ENCODE measurements around the gene PRDM11. TPM values are rescaled to one million over a fixed set of nuclear protein-coding genes. Genes with fewer than 3 reads are reported as not detected.

Gene PRDM11
- total and polyA plus RNA-seq, 10 of the 15 experiments (the other 5 are each of a cell fraction or from before 2014, with no cell fraction given): 0.03 to 2.4 (median 0.53) TPM

DNA sequence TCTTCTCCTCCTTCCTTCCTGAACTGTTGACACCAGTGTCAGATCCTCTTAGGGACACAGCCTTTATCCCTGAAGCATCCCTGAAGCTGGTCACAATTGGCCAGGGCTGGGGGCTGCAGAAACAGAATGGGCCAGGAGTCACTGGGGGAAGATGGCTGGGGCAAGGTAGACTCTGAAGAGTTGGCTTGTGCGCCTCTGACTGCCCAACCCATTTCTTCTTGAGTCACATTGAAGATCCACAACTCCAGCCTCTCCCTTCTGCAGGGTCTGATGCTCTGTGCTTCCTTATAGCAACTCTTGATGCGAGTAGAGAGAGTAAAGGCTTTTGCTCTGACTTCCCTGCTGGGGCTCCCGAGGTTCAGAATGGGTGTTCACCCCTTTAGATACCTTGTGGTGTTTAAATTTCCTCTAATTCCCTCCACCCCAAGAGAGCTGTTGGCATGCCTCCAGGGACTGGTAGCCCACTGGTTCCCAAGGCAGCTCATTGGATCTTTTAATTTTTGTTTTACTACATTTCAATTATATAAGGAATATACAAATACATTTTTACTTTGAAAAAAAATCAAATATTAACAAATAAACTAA is 13.4 kb downstream of the PRDM11 start:
- ATAC-seq: no peak
- CTCF ChIA-PET: interaction anchor here (1.5 kb wide), 1 partner anchor 49 kb away, joined by 6 read pairs; no protein-coding TSS in a partner anchor
- 9% methylated on average over 3 of the region's 3 CpGs for WGBS (ENCODE audit: insufficient coverage, insufficient replicate concordance, low lambda C conversion rate, missing lambda C conversion rate)

More for the DNA sequence above, 13.4 kb downstream of the PRDM11 start:
- Histone ChIP-seq H3K27ac (ENCODE audit: control insufficient read depth, insufficient read depth) (no peak overlapping the region), H3K4me1 (ENCODE audit: control insufficient read depth, insufficient read depth, low read length) (no peaks in the 10 kb centered on the region; the same call in 1 of the 2 replicates), H3K79me2 (ENCODE audit: control insufficient read depth, insufficient read depth, low read length) (no peaks in the 10 kb centered on the region), H4K20me1 (ENCODE audit: control insufficient read depth, insufficient read depth) (no peaks in the 10 kb centered on the region), H3K9ac (ENCODE audit: control insufficient read depth, insufficient read depth, low read length) (no peak overlapping the region), H3K36me3 (ENCODE audit: control insufficient read depth in 2 of 2, insufficient read depth in 2 of 2, low read length in 1 of 2) (no peaks in the 10 kb centered on the region), H3K4me2 (ENCODE audit: control insufficient read depth, insufficient read depth) (no peak overlapping the region), H3K27me3 (replicated peaks in 1 of 2; ENCODE audit: control insufficient read depth in 2 of 2, insufficient read depth in 2 of 2, low read length in 1 of 2) (no peaks in the 10 kb centered on the region), H3K9me3 (replicated peaks; ENCODE audit: control insufficient read depth, insufficient read depth, low read length) (no peaks in the 10 kb centered on the region), H3K4me3 (no peak overlapping the region), H2AFZ (ENCODE audit: control insufficient read depth, low read depth, low read length) (no peak overlapping the region)
- no peak for DNase-seq (ENCODE audit: low read depth, low spot score)
- intact Hi-C loops (cut with micrococcal nuclease; ENCODE audit: unreplicated experiment): no loop called here
- no TSS peak for BruUV-seq (replicated peaks)
- no peak for FAIRE-seq
- RAD21 ChIA-PET (ENCODE audit: unreplicated experiment): no interaction called here
- in situ Hi-C loops (cut with MboI): no loop called here
- SMC1A ChIA-PET (ENCODE audit: uncharacterized antibody, unreplicated experiment): no interaction called here
- POLR2A ChIA-PET: no interaction called here
- TF ChIP-seq YY1 (IDR thresholded peaks at IDR 0.05; ENCODE audit: low read depth, low read length) (no peak), ZNF622 (IDR thresholded peaks at IDR 0.05) (no peak), USF2 (IDR thresholded peaks at IDR 0.05; ENCODE audit: borderline replicate concordance, low read depth, low read length) (no peak), MEF2B (IDR thresholded peaks at IDR 0.05; ENCODE audit: partially characterized antibody, poor library complexity, severe bottlenecking) (no peak), POLR2AphosphoS5 (IDR thresholded peaks at IDR 0.05; ENCODE audit: low read length) (no peak), KLF5 (IDR thresholded peaks at IDR 0.05; ENCODE audit: partially characterized antibody) (no peak), NFYA (IDR thresholded peaks at IDR 0.05; ENCODE audit: borderline replicate concordance, low read depth, low read length) (no peak)
- TF ChIP-seq, protein P1, sequence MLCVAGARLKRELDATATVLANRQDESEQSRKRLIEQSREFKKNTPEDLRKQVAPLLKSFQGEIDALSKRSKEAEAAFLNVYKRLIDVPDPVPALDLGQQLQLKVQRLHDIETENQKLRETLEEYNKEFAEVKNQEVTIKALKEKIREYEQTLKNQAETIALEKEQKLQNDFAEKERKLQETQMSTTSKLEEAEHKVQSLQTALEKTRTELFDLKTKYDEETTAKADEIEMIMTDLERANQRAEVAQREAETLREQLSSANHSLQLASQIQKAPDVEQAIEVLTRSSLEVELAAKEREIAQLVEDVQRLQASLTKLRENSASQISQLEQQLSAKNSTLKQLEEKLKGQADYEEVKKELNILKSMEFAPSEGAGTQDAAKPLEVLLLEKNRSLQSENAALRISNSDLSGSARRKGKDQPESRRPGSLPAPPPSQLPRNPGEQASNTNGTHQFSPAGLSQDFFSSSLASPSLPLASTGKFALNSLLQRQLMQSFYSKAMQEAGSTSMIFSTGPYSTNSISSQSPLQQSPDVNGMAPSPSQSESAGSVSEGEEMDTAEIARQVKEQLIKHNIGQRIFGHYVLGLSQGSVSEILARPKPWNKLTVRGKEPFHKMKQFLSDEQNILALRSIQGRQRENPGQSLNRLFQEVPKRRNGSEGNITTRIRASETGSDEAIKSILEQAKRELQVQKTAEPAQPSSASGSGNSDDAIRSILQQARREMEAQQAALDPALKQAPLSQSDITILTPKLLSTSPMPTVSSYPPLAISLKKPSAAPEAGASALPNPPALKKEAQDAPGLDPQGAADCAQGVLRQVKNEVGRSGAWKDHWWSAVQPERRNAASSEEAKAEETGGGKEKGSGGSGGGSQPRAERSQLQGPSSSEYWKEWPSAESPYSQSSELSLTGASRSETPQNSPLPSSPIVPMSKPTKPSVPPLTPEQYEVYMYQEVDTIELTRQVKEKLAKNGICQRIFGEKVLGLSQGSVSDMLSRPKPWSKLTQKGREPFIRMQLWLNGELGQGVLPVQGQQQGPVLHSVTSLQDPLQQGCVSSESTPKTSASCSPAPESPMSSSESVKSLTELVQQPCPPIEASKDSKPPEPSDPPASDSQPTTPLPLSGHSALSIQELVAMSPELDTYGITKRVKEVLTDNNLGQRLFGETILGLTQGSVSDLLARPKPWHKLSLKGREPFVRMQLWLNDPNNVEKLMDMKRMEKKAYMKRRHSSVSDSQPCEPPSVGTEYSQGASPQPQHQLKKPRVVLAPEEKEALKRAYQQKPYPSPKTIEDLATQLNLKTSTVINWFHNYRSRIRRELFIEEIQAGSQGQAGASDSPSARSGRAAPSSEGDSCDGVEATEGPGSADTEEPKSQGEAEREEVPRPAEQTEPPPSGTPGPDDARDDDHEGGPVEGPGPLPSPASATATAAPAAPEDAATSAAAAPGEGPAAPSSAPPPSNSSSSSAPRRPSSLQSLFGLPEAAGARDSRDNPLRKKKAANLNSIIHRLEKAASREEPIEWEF (IDR thresholded peaks at IDR 0.05; ENCODE audit: insufficient replicate concordance, low read depth, low read length): no peak
